ENCODE results near the gene TMEM218. TPM values are rescaled to one million over a fixed set of nuclear protein-coding genes. Genes with fewer than 3 reads are reported as not detected.

The TMEM218 gene
- total and polyA plus RNA-seq, 2 of the 8 experiments (the other 6 are each of a cell fraction or from before 2014, with no cell fraction given): 17.0 to 33.5 TPM

DNA sequence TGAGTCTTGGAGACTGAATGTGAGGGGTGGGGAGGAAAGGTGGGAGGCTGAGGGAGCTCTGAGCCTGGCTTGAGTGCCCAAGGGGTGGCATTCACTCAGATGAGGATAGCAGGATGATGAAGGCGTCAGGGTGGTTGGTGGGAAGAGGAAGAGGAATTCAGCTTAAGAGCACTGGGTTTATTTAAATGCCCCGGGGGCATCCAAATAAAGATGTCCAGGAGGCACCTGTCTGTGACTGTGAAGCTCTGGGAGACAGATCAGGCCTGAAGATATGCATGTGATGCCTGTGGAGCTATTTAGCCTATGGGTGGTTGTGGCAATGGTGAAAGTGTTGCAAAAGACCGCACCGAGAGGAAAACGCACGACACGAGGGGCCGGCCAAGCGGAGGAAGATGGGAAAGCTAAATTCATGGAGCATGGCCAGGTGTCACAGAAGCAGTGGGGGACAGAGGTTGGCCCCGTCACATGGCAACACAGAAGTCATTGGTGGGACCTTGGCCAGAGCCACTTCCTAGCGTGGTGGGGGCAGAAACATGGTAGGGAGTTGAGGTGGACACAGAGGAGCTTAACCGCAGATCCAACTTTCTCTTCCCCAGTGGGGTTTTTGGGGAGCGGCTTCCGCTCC lies 32.8 kb downstream of the TMEM218 start:
- Histone ChIP-seq H4K8ac (ENCODE audit: extremely low read depth, insufficient read depth, low read length) (no peak overlapping the region), H3K4me1 (replicated peaks in 1 of 4; ENCODE audit: control insufficient read depth in 3 of 4, insufficient read depth in 4 of 4, low read length in 3 of 4) (peaks cover 0 to 6% (median 0%) of the 10 kb centered on the region in 4 experiments; a peak in 1 of 7 replicates), H3K23me2 (ENCODE audit: low read depth, low read length) (no peaks in the 10 kb centered on the region), H3K14ac (ENCODE audit: insufficient read length) (no peak overlapping the region), H2BK20ac (ENCODE audit: low read length) (no peak overlapping the region), H3K79me2 (ENCODE audit: control insufficient read depth in 1 of 2, insufficient read depth in 2 of 2, low read length in 2 of 2) (no peaks in the 10 kb centered on the region), H3K23ac (ENCODE audit: insufficient read length) (no peak overlapping the region), H2AK5ac (ENCODE audit: low read depth, low read length) (no peak overlapping the region), H3K9me3 (ENCODE audit: insufficient read depth in 2 of 2, low read depth in 1 of 2, low read length in 1 of 2) (no peaks in the 10 kb centered on the region), H2BK5ac (ENCODE audit: low read depth, low read length) (no peak overlapping the region), H3K4me2 (ENCODE audit: insufficient read depth in 1 of 2, low read depth in 2 of 2, low read length in 2 of 2) (no peak overlapping the region), H4K91ac (replicated peaks; ENCODE audit: insufficient read length, low read length) (no peak overlapping the region), H3K27ac (ENCODE audit: low read depth, low read length) (no peak overlapping the region), H3K4ac (replicated peaks; ENCODE audit: insufficient read length, low read depth, low read length) (no peak overlapping the region), H2BK12ac (ENCODE audit: low read depth, low read length) (no peak overlapping the region), H2BK120ac (replicated peaks; ENCODE audit: low read depth, low read length) (no peak overlapping the region), H3K56ac (replicated peaks; ENCODE audit: insufficient read length, low read depth, low read length) (no peak overlapping the region), H3K9ac (replicated peaks in 1 of 4; ENCODE audit: extremely low read depth in 1 of 4, low read depth in 3 of 4, low read length in 3 of 4) (no peak overlapping the region), H4K20me1 (replicated peaks in 1 of 2; ENCODE audit: control insufficient read depth in 1 of 2, insufficient read depth in 2 of 2, low read length in 2 of 2) (no peaks in the 10 kb centered on the region), H3K36me3 (ENCODE audit: control insufficient read depth in 2 of 4, insufficient read depth in 4 of 4, low read length in 3 of 4) (no peaks in the 10 kb centered on the region), H3K18ac (ENCODE audit: extremely low read depth, low read length) (no peak overlapping the region), H2AFZ (ENCODE audit: low read length) (no peak overlapping the region), H3K27me3 (replicated peaks in 1 of 4; ENCODE audit: control insufficient read depth in 3 of 4, extremely low read depth in 1 of 4, insufficient read depth in 3 of 4, low read length in 3 of 4) (no peaks in the 10 kb centered on the region; a peak in 1 of 7 replicates), H3K79me1 (ENCODE audit: low read depth, low read length) (no peaks in the 10 kb centered on the region; the same call in 1 of the 2 replicates), H2BK15ac (ENCODE audit: low read length) (no peak overlapping the region), H4K5ac (ENCODE audit: insufficient read length, low read depth, low read length) (no peak overlapping the region), H3K4me3 (ENCODE audit: extremely low read depth in 1 of 4, insufficient read depth in 2 of 4, low read depth in 3 of 4, low read length in 4 of 4) (no peak overlapping the region)
- WGBS, 2 experiments (ENCODE audit: extremely low coverage in 1 of 2, insufficient coverage in 1 of 2, insufficient read length in 1 of 2, insufficient replicate concordance in 2 of 2, low coverage in 1 of 2, low lambda C conversion rate in 2 of 2, missing lambda C conversion rate in 1 of 2): 94% methylated on average over 14 of the region's 14 CpGs; no CpG with 5 or more reads in 1 of the 2 experiments
- no peak for TF ChIP-seq TAF1 (IDR thresholded peaks at IDR 0.05; ENCODE audit: low read depth, low read length)
- TF ChIP-seq CBX8 (IDR thresholded peaks at IDR 0.05; ENCODE audit: borderline replicate concordance, low read depth, low read length): no peak
- FAIRE-seq (no peak), DNase-seq (ENCODE audit: low read depth in 1 of 2, low spot score in 2 of 2) (no peak)
- POLR2A ChIA-PET (ENCODE audit: partially characterized antibody): no interaction called here
- CTCF ChIA-PET (ENCODE audit: partially characterized antibody): interaction anchor here (0.7 to 29.4 kb wide), 14 partner anchors 8 to 352 kb away, joined by 3 to 486 read pairs (median 4); partner anchors contain the start of gene SLC37A2
